22Rv1 (cell line): ENCODE measurements around the gene SLC13A2.

Source experiments
- H3K27ac ChIP-seq: fragments of 450-650 bp; 2 replicates; pipeline ENCODE4 v1.5.1; 2017
- CTCF ChIP-seq: fragments of 450-650 bp; IDR thresholded peaks from 2 replicates; pipeline ENCODE4 v1.5.1; 2017; ENCODE audit warnings: mild to moderate bottlenecking
- ZFX ChIP-seq: fragments of 450-650 bp; IDR thresholded peaks from 2 replicates; pipeline ENCODE4 v1.6.1; 2017; ENCODE audit warnings: antibody characterized with exemption, borderline replicate concordance

Gene SLC13A2

GRCh38 chr17:28474111-28474531 lies 677 bp downstream of the SLC13A2 start:
- TF ChIP-seq ZFX (no peak), CTCF (no peak)
- no peak overlapping the region for H3K27ac ChIP-seq

DNA sequence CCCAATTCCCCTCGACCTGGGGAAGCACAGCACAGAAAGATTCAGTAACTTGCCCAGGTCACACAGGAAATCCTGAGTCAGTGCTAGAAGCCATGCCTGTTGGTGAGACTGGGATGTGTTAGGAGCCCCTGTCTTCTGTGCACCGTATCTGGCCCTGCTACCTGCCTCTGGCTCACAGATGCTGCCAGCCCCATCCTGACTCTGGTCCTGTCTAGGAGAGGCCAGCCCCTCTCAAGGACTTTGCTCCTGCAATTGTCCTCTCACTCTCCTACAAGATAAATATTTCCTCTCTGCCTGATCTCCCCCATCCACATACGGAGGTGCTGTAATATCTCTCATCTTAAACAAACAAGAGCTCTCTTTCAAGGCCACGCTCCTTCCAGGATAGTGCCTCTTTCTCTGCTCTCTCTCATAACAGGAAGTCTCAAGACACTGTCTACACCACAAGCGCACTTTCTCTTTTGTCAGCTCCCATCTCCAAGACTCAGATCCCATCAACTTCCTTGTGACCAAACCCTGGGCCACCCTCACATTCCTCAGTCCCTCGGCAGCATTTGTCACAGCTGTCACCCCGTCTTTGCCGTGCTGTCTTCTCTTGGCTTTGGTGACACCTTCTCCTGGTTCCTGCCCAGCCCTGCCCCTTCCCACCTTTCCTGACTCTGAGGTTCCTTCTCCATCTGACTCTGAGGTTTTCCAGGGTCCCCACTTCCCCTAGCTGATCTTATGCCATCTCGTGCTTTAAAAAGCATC lies 1.9 kb downstream of the SLC13A2 start:
- no peak overlapping the region for H3K27ac ChIP-seq

DNA sequence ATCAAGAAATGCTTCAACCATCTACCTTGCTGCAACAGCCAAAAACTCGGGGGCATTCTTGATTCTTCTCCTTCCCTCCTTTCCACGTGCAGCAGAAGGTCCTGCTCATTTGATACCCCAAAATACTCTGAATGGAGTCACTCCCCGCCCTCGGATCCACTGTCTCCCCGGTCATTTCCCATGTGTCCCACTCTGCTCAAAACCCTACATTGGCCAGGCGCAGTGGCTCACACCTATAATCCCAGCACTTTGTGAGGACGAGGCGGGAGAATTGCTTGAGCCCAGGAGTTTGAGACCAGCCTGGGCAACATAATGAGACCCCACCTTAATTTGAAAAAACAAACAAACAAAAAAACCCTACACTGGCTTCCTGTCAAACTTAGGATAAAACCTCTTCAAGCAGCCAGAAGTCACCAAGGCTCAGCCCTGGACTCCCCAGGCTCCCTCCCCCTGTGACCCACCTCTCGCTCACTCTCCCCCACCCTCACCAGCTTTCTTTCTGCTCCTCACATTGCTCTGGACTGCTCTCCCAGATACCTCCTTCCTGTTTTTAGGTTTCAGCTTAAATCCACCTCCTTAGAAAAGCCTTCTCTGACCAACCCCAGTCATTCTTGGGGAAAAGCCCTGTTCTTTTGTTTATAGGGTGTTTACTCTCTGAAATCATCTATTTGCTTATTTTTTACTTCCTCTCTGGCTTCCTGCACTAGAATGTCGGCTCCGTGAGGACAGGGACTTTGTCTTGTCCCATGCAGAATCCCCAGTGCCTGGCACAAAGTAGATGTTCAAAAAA lies 2.8 kb downstream of the SLC13A2 start:
- no peak overlapping the region for H3K27ac ChIP-seq
- TF ChIP-seq ZFX, result no peak
- TF ChIP-seq CTCF, result no peak

More for the DNA sequence above, 1.9 kb downstream of the SLC13A2 start:
- TF ChIP-seq CTCF (no peak), ZFX (no peak)

DNA sequence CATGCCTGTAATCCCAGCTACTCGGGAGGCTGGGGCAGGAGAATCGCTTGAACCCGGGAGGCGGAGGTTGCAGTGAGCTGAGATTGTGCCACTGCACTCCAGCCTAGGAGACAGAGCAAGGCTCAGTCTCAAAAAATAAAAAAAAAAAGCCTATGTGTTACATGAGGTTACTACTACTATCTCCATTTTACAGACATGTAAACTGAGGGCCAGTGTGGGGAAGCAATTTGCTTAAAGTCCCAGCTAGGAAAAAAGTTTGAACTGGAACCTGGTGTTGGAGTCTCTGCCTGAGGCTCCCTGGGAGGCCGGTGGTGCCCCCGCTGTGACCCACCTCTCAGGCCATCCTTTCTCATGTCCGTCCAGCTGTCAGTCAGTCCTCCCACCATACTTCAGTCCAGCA lies 4.5 kb downstream of the SLC13A2 start:
- TF ChIP-seq CTCF (no peak), ZFX (no peak)
- no peak overlapping the region for H3K27ac ChIP-seq

DNA sequence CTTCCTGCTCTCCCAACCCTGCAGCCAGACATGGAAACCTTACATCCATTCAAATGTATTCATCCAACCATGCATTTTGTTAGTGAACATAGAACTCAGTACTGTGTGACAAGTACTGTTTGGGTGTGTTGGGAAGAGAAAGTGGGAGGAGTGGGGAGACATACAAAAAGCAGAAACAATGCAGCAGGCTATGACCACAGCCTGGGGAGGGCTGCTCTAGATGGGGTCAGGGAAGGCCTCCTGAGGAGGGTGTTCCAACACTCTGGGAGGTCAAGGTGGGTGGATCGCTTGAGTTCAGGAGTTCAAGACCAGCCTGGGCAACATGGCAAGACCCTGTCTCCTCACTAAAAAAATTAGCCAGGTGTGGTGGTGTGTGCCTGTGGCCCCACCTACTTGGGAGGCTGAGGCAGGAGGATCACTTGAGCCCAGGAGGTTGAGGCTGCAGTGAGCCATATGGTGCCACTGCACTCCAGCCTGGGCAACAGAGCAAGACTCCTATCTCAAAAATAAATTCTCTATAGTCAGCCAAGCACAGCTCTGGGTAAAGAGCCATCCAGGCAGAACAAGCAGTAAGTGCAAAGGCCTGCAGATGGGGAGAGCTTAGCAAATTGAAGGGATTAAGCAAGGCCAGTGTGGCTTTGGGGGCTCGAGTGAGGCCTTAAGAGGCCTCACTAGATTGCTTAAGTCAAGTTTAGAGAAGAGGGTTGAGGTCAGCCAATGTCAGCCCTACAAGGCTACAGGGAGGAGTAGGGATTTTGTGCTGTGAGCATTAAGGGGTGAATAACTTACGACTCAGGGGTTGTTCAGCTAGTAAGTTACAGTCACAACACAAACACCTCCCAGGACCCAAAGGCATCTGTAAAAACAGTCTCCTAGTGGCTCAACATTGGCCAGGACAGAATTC lies 5.5 kb downstream of the SLC13A2 start:
- no peak overlapping the region for H3K27ac ChIP-seq
- TF ChIP-seq CTCF, result no peak
- TF ChIP-seq ZFX, result no peak

- no peak overlapping the region for H3K27ac ChIP-seq
- no peak for TF ChIP-seq CTCF
- TF ChIP-seq ZFX, result no peak
Observed at GRCh38 chr17:28480278-28480677, 6.8 kb downstream of the SLC13A2 start.
